ENCODE measurements around the gene MATN1. TPM values are rescaled to one million over a fixed set of nuclear protein-coding genes. Genes with fewer than 3 reads are reported as not detected.

Gene MATN1
- total RNA-seq, 4 donors from 2014 or later: 0.46 to 1.7 TPM; not detected in 2

DNA sequence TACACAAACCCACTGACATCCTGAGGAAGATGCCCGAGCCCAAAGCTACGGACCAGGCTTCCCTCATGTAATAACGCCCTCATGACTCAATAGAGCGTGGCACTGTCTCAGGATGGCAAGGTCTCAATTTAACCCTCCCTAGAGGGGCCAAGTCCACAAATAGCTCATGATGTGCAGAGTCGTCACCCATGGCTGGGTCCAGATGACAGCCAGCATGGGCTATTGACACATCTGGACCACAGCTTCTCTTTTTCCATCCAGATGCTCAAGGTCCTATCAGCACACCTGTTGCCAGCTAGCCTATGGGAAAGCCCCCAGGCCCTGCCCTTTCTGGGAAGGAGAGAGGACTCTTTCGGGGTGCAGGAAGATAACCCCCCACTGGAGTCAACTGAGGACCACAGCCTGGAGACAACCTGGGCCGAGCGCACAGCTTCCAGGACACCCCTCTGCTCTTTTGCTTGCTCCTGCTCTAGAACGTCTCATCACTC is 31.3 kb upstream of the MATN1 start:
- no peaks in the 10 kb centered on the region for H3K27me3 ChIP-seq
- H3K9me3 ChIP-seq: no peaks in the 10 kb centered on the region
- no peak for DNase-seq
- H3K4me3 ChIP-seq: no peak overlapping the region
- no peaks in the 10 kb centered on the region for H3K36me3 ChIP-seq
- no peak for TF ChIP-seq CTCF (IDR thresholded peaks at IDR 0.05)
- no peak for TF ChIP-seq POLR2A (IDR thresholded peaks at IDR 0.05)
- no peaks in the 10 kb centered on the region for H3K4me1 ChIP-seq
- H3K27ac ChIP-seq: no peak overlapping the region
- intact Hi-C loops (cut with DNase I; ENCODE audit: low total_unique reads): no loop called here

- H3K36me3 ChIP-seq: no peaks in the 10 kb centered on the region
- H3K4me3 ChIP-seq: no peak overlapping the region
- no peaks in the 10 kb centered on the region for H3K9me3 ChIP-seq
- H3K27ac ChIP-seq: no peak overlapping the region
- no peak for TF ChIP-seq CTCF (IDR thresholded peaks at IDR 0.05)
- TF ChIP-seq POLR2A (IDR thresholded peaks at IDR 0.05): no peak
- intact Hi-C loops (cut with DNase I; ENCODE audit: low total_unique reads): no loop called here
- no peaks in the 10 kb centered on the region for H3K27me3 ChIP-seq
- H3K4me1 ChIP-seq: no peaks in the 10 kb centered on the region
- DNase-seq: no peak
These were observed 30.3 kb upstream of the MATN1 start for GRCh38 chr1:30753660-30754123.

DNA sequence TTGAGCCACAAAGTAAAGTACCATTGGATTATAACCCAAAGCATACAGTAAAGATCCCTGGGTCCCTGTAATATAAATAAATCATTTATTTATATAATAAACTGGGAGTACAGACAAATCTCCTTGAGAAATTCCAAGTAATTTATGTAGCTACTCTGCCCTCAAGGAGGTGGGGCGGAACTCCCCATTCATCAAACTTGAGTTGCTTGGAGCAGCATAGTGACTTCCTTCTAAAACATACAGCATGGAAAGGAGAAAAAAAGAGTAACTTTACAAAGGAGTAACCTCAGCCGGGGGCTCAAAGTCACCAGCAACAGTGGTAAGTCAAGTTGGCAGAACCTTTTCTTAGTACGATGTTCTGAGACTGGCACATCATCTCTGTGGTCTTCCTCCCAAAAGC is 29.7 kb upstream of the MATN1 start:
- no peak overlapping the region for H3K27ac ChIP-seq
- intact Hi-C loops (cut with DNase I; ENCODE audit: low total_unique reads): no loop called here

GRCh38 chr1:30752651-30752908 is 29.2 kb upstream of the MATN1 start:
- H3K9me3 ChIP-seq: no peaks in the 10 kb centered on the region
- no peak for DNase-seq
- H3K4me3 ChIP-seq: no peak overlapping the region
- no peaks in the 10 kb centered on the region for H3K27me3 ChIP-seq
- no peaks in the 10 kb centered on the region for H3K36me3 ChIP-seq
- no peaks in the 10 kb centered on the region for H3K4me1 ChIP-seq
- H3K27ac ChIP-seq: no peak overlapping the region
- TF ChIP-seq CTCF (IDR thresholded peaks at IDR 0.05) (no peak), POLR2A (IDR thresholded peaks at IDR 0.05) (no peak)
- intact Hi-C loops (cut with DNase I; ENCODE audit: low total_unique reads): no loop called here

More for the DNA sequence above, 29.7 kb upstream of the MATN1 start:
- no peaks in the 10 kb centered on the region for H3K36me3 ChIP-seq
- no peaks in the 10 kb centered on the region for H3K27me3 ChIP-seq
- H3K9me3 ChIP-seq: no peaks in the 10 kb centered on the region
- H3K4me3 ChIP-seq: no peak overlapping the region
- DNase-seq: no peak
- no peaks in the 10 kb centered on the region for H3K4me1 ChIP-seq
- TF ChIP-seq POLR2A (IDR thresholded peaks at IDR 0.05) (no peak), CTCF (IDR thresholded peaks at IDR 0.05) (no peak)

- no peaks in the 10 kb centered on the region for H3K4me1 ChIP-seq
- H3K27ac ChIP-seq: no peak overlapping the region
- H3K36me3 ChIP-seq: no peaks in the 10 kb centered on the region
- H3K9me3 ChIP-seq: no peaks in the 10 kb centered on the region
- DNase-seq: no peak
- H3K27me3 ChIP-seq: no peaks in the 10 kb centered on the region
- TF ChIP-seq CTCF (IDR thresholded peaks at IDR 0.05) (no peak), POLR2A (IDR thresholded peaks at IDR 0.05) (no peak)
- H3K4me3 ChIP-seq: no peak overlapping the region
- intact Hi-C loops (cut with DNase I; ENCODE audit: low total_unique reads): no loop called here
These were observed 28.7 kb upstream of the MATN1 start for GRCh38 chr1:30751830-30752650.

Measured in uterus (tissue), 4 donors.